Ishikawa (cell line): ENCODE results near the gene TPSG1.
"Not testable (repeated sequence)": the region's sequence is repeated elsewhere in the genome, so short reads cannot be mapped to it uniquely, and the experiment has no call there.

Source experiments
- CREB1 ChIP-seq: IDR thresholded peaks from 2 replicates; pipeline ENCODE4 v1.6.1; 2012; ENCODE audit warnings: low read depth
- EGR1 ChIP-seq: IDR thresholded peaks from 2 replicates; pipeline ENCODE4 v1.6.1; 2012
- EP300 ChIP-seq: IDR thresholded peaks from 2 replicates; pipeline ENCODE4 v1.6.1; 2012; ENCODE audit warnings: borderline replicate concordance
- RAD21 ChIP-seq: IDR thresholded peaks from 2 replicates; pipeline ENCODE4 v1.6.1; 2012; ENCODE audit warnings: low read depth
- TEAD4 ChIP-seq: IDR thresholded peaks from 2 replicates; pipeline ENCODE4 v1.6.1; 2012
- YY1 ChIP-seq: IDR thresholded peaks from 2 replicates; pipeline ENCODE4 v1.6.1; 2012; ENCODE audit warnings: low read depth

DNA sequence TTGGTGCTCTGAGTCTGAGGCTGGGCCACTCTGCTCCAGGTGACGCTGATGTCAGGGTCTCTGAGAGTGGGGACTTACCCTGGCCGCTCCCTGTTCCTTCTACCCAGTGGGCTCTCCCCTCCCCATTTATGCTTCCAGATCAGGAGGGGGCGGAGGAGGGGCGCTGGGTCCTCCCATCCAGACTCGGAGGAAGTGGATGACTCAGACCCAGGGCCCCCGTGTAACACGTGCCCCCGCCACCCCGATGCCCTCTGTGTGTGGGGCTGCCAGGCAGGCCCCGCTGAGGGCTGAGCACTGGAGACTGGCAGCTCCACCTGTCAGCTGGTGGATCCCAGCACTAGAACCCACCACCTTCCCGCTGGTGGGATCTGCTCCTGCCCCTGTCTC lies 5.0 kb upstream of the TPSG1 start, which contains the start of gene TPSB2:
- not testable (repeated sequence) for TF ChIP-seq RAD21, YY1, CREB1, EP300, EGR1, TEAD4
